K562 (cell line): ENCODE data around the gene SZT2. TPM values are rescaled to one million over a fixed set of nuclear protein-coding genes. Genes with fewer than 3 reads are reported as not detected.

Experiments used
- BHLHE40 ChIP-seq: IDR thresholded peaks from 2 replicates; pipeline ENCODE4 v1.6.1; 2011; ENCODE audit warnings: low read length, improper control_type of control experiment
- BRD9 ChIP-seq: fragments of 450-650 bp; IDR thresholded peaks from 2 replicates; pipeline ENCODE4 v1.6.1; 2018; ENCODE audit warnings: low read depth; ENCODE audit not compliant: partially characterized antibody
- MGA ChIP-seq: fragments of 450-650 bp; IDR thresholded peaks from 2 replicates; pipeline ENCODE4 v1.6.1; 2016; ENCODE audit warnings: mild to moderate bottlenecking, moderate library complexity
- NCOA4 ChIP-seq: fragments of 450-650 bp; IDR thresholded peaks from 2 replicates; pipeline ENCODE4 v1.6.1; 2018; ENCODE audit warnings: mild to moderate bottlenecking; ENCODE audit not compliant: partially characterized antibody
- NCOR1 ChIP-seq: fragments of 450-650 bp; IDR thresholded peaks from 2 replicates; pipeline ENCODE4 v1.6.1; 2016; ENCODE audit warnings: mild to moderate bottlenecking, moderate library complexity
- NFE2L1 ChIP-seq: fragments of 450-650 bp; IDR thresholded peaks from 2 replicates; pipeline ENCODE4 v1.6.1; 2016; ENCODE audit warnings: missing genetic modification characterization, low read depth, mild to moderate bottlenecking, missing compliant biosample characterization, moderate library complexity, borderline replicate concordance
- THAP12 ChIP-seq: fragments of 250-450 bp; sonication (Bioruptor Pico); IDR thresholded peaks from 2 replicates; pipeline ENCODE4 v1.9.0; 2021; ENCODE audit warnings: mild to moderate bottlenecking, inconsistent platforms
- WHSC1 ChIP-seq: IDR thresholded peaks from one replicate; pipeline ENCODE4 v1.6.1; 2012; ENCODE audit warnings: low read length, control low read depth, inconsistent platforms
- ZFP1 ChIP-seq: fragments of 450-650 bp; formaldehyde crosslinking; IDR thresholded peaks from 2 replicates; pipeline ENCODE4 v1.4.0; 2020; ENCODE audit warnings: mild to moderate bottlenecking, mixed read lengths
- ZNF449 ChIP-seq: fragments of 250-450 bp; sonication (Bioruptor Pico); IDR thresholded peaks from 2 replicates; pipeline ENCODE4 v1.8.0; 2022; ENCODE audit warnings: moderate library complexity, mild to moderate bottlenecking, inconsistent platforms
- ZNF695 ChIP-seq: fragments of 450-650 bp; formaldehyde crosslinking; IDR thresholded peaks from 2 replicates; pipeline ENCODE4 v1.4.0; 2020; ENCODE audit warnings: mild to moderate bottlenecking, moderate library complexity
- polyA plus RNA-seq, 8 experiments: library from polyadenylated mRNA; depleted of rRNA in 4 of 8; stranded (reverse) in 5 of 8; unstranded in 3 of 8; fragments of >200 nt; fragmentation: Nextera tagmentation in 2 of 8; fragmentation: Illumina TruSeq in 1 of 8; extraction: Ambion mirVana in 2 of 8; extraction: Trizol in 1 of 8; gene quantifications; 2 replicates each; pipeline versions ENCODE4 v1.2.1 to v1.2.3, GENCODE V29; 2011 to 2014; ENCODE audit warnings: inconsistent platforms in 1 of 8, missing spikeins in 1 of 8
- total RNA-seq, 7 experiments: library from RNA; depleted of rRNA in 6 of 7; stranded (reverse); fragments of >200 nt in 6 of 7; fragmentation: Illumina TruSeq in 2 of 7; extraction: Trizol in 2 of 7; gene quantifications; 2 replicates each; pipeline versions ENCODE4 v1.2.1 to v1.2.3, GENCODE V29; 2011 to 2021; ENCODE audit warnings: low replicate concordance in 1 of 7

SZT2 gene
- total and polyA plus RNA-seq, 9 of the 15 experiments (the other 6 are each of a cell fraction or from before 2014, with no cell fraction given): 0.88 to 31.0 (median 12.8) TPM

GRCh38 chr1:43473463-43473862, 83.8 kb downstream of the SZT2 start (continued):
- TF ChIP-seq MGA: no peak
- no peak for TF ChIP-seq NFE2L1 (tag)
- TF ChIP-seq NCOR1: no peak
- no peak for TF ChIP-seq BHLHE40
- TF ChIP-seq ZFP1 (CRISPR knock-in tag): no peak
- no peak for TF ChIP-seq WHSC1
- TF ChIP-seq NCOA4: no peak
- no peak for TF ChIP-seq ZNF695 (CRISPR knock-in tag)
- TF ChIP-seq BRD9: no peak
- no peak for TF ChIP-seq ZNF449 (CRISPR knock-in tag)
- TF ChIP-seq THAP12 (CRISPR knock-in tag): no peak
